IMR-90 (cell line): ENCODE data around the gene CCDC194.

Source experiments
- BHLHE40 ChIP-seq: fragments of 150-350 bp; IDR thresholded peaks from 2 replicates; pipeline ENCODE4 v1.6.1; 2016; ENCODE audit warnings: mild to moderate bottlenecking, low read depth, low read length
- CHD1 ChIP-seq: IDR thresholded peaks from 2 replicates; pipeline ENCODE4 v1.6.1; 2012; ENCODE audit warnings: low read depth, low read length, improper control_type of control experiment
- CTCF ChIP-seq: conservative IDR thresholded peaks from 2 replicates; pipeline ENCODE4 v1.5.1; 2012; ENCODE audit warnings: mild to moderate bottlenecking, low read depth, low read length, improper control_type of control experiment
- ELK1 ChIP-seq: fragments of 150-350 bp; IDR thresholded peaks from 2 replicates; pipeline ENCODE4 v1.6.1; 2016; ENCODE audit warnings: low read depth, mild to moderate bottlenecking, low read length, moderate library complexity, borderline replicate concordance
- MAFK ChIP-seq: IDR thresholded peaks from 2 replicates; pipeline ENCODE4 v1.6.1; 2012; ENCODE audit warnings: low read depth, low read length, improper control_type of control experiment
- POLR2A ChIP-seq: IDR thresholded peaks from 2 replicates; pipeline ENCODE4 v1.6.1; 2012; ENCODE audit warnings: mild to moderate bottlenecking, low read depth, low read length
- RCOR1 ChIP-seq: IDR thresholded peaks from 2 replicates; pipeline ENCODE4 v1.6.1; 2012; ENCODE audit warnings: mild to moderate bottlenecking, low read length, improper control_type of control experiment; ENCODE audit not compliant: insufficient replicate concordance
- SMC3 ChIP-seq: fragments of 150-350 bp; IDR thresholded peaks from 2 replicates; pipeline ENCODE4 v1.6.1; 2016; ENCODE audit warnings: low read depth, mild to moderate bottlenecking, antibody characterized with exemption, low read length, moderate library complexity

GRCh38 chr19:17420475-17420924 lies 26.5 kb upstream of the CCDC194 start:
- TF ChIP-seq CTCF (no peak), RCOR1 (no peak), POLR2A (no peak), BHLHE40 (no peak), MAFK (no peak), ELK1 (no peak), CHD1 (no peak), SMC3 (no peak)
